HEK293 (cell line): ENCODE measurements around the gene BTN2A1.

Experiments used
- REST ChIP-seq: fragments of 450-650 bp; formaldehyde crosslinking; IDR thresholded peaks from 2 replicates; pipeline ENCODE4 v1.5.1; 2016; ENCODE audit warnings: missing biosample characterization, missing genetic modification characterization
- SP2 ChIP-seq: fragments of 450-650 bp; formaldehyde crosslinking; IDR thresholded peaks from 2 replicates; pipeline ENCODE4 v1.5.1; 2016; ENCODE audit warnings: missing biosample characterization, missing genetic modification characterization
- ZNF132 ChIP-seq: fragments of 450-650 bp; formaldehyde crosslinking; IDR thresholded peaks from 2 replicates; pipeline ENCODE4 v1.5.1; 2017; ENCODE audit warnings: missing biosample characterization, missing genetic modification characterization, borderline replicate concordance
- ZNF274 ChIP-seq, 2 experiments: fragments of 200-500 bp in 1 of 2; fragments of 450-650 bp in 1 of 2; sonication (Bioruptor generic) in 1 of 2; formaldehyde crosslinking in 1 of 2; IDR thresholded peaks; 2 replicates each; pipeline versions ENCODE4 v1.5.1 to v1.6.1; 2014 to 2016; ENCODE audit warnings: borderline replicate concordance in 1 of 2, inconsistent platforms in 1 of 2, low read length in 1 of 2, missing biosample characterization in 1 of 2, missing genetic modification characterization in 1 of 2
- ZNF398 ChIP-seq: fragments of 450-650 bp; formaldehyde crosslinking; IDR thresholded peaks from 2 replicates; pipeline ENCODE4 v1.5.1; 2017; ENCODE audit warnings: missing biosample characterization, missing genetic modification characterization
- ZSCAN30 ChIP-seq: fragments of 450-650 bp; IDR thresholded peaks from 2 replicates; pipeline ENCODE4 v1.5.1; 2018; ENCODE audit warnings: missing biosample characterization, mild to moderate bottlenecking, missing genetic modification characterization, moderate library complexity
- TF ChIP-seq, protein P1 (sequence below): fragments of 450-650 bp; formaldehyde crosslinking; IDR thresholded peaks from 2 replicates; pipeline ENCODE4 v1.5.1; 2016; ENCODE audit warnings: missing biosample characterization, missing genetic modification characterization

GRCh38 chr6:26464416-26465131 lies 6.8 kb downstream of the BTN2A1 start:
- TF ChIP-seq ZSCAN30 (no peak), ZNF274 (IDR thresholded peaks at IDR 0.05; ENCODE audit: low read length) (no peak), ZNF274 (tag by site-specific recombination; IDR thresholded peaks at IDR 0.05; ENCODE audit: borderline replicate concordance) (no peak), REST (no peak), SP2 (no peak), ZNF132 (no peak), ZNF398 (no peak)
- TF ChIP-seq, protein P1, sequence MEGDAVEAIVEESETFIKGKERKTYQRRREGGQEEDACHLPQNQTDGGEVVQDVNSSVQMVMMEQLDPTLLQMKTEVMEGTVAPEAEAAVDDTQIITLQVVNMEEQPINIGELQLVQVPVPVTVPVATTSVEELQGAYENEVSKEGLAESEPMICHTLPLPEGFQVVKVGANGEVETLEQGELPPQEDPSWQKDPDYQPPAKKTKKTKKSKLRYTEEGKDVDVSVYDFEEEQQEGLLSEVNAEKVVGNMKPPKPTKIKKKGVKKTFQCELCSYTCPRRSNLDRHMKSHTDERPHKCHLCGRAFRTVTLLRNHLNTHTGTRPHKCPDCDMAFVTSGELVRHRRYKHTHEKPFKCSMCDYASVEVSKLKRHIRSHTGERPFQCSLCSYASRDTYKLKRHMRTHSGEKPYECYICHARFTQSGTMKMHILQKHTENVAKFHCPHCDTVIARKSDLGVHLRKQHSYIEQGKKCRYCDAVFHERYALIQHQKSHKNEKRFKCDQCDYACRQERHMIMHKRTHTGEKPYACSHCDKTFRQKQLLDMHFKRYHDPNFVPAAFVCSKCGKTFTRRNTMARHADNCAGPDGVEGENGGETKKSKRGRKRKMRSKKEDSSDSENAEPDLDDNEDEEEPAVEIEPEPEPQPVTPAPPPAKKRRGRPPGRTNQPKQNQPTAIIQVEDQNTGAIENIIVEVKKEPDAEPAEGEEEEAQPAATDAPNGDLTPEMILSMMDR: no peak
